UCSD-AML1 (cell line): Measurements from ENCODE around the gene MDFI.

ENCODE experiments used
- DNase-seq: peaks from one replicate; lab custom pipeline; 2025; ENCODE audit not compliant: unreplicated experiment; lab: John Stamatoyannopoulos, UW

Gene MDFI

DNA sequence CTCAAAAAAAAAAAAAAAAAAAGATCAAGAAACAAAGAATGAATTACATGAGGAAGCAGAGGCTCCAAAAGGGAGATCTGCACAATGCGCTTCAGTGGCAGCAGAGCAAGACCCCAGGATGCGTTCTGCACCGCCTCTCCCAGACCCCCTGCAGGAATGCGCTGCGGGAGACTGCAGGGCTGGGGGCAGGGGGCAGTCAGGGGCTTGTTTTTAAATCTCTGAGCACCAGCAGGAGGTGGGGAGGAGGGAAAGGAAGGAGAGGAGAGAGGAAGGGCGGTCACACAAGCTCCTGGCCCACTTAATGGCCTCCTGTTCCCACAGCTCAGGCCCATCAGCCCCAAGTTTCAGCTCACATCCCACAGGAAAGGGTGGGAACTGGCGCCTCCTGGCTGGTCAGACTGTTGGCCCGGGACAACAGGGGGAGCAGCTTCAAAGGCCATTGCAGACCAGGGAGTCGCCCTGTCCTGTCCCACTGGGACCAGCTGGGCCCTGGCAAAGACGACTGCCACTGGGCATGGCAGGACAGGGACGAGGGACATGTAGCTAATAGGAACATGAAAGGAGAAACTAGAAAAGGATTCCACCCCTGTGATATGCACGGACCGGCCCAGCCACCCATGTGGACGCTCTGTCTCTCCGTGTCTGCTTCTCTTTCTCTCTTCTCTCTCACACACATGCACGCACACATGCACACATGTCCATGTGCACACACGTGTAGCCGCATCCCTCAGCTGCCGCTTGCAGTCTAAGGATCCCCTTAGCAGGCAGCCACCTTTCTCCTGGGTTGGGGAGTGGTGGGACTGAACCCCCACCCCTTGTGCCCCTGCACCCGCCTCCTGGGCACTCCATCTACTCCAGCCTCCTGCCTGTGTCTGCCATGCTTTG is 62.4 kb downstream of the MDFI start:
- no peak for DNase-seq

DNA sequence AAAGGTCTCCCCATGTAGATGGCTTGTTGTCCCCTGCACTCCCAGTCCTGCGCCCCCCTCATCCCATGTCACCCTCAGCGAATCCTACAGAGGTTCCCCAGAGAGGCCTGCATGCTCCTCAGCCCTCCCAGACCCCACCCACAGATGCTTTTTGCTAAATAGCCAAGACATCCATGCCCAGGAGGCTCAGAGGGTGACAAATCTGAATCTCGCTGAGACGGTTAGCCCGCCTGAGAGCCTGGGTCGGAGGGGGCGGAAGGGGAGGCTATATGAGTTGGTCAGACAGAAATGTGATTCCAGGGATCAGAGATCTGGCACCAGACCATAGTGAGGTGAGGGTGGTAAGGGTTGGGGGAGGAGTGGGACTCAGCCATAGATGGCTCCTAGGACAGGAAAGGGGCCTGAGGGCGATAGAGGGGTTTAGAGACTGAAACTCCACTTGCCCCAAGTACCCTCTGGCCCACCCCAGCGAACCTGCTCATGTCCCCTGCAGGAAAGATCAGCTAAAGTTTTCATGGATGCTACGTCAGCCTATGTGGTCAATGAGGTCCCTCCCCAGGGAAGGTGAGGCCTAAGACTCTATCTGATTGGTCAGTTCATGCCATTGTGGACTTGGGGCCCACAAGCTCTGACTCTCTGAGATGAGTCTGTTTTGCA is 63.9 kb downstream of the MDFI start:
- no peak for DNase-seq

- DNase-seq, result no peak
Measured at GRCh38 chr6:41702771-41703494, 64.7 kb downstream of the MDFI start.
